ENCODE data around the gene CKMT2.

Gene CKMT2

DNA sequence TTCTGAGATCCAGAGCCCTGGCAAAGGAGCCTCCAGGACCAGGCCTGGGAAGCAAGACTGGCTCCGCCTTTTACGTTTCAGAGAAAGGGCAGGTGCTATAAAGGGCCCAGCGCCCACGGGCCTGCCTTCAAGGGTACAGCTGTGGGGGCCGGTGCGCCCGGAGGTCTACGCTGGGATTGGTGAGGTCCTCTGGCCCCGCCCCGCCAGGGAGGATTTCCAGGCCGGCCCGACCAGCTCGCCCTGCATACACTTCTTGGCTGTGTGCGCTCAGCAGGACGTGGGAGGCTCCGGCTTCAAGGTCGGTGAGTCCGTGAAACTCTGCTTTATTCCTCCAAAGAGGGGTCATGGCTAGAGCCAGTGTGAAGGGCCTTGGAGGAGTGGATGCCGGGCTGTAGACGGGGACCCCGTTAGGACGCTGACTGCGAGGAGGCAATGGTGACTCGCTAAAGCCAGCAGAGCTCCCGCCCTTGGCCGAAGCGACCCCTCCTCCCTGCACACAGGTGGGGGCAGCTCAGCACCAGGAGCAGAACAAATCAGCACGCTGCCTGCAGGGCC is at the start of gene CKMT2:
TSS of gene CKMT2 (plus strand) at position 243 of the 555 bp plus-strand sequence. CDS start 17,811 bp downstream, outside the sequence.
- Mint-ChIP-seq H3K9me3 (no peaks in the 10 kb centered on the region), H3K4me3 (no peak within 1 kb of the TSS), H3K27me3 (no peaks in the 10 kb centered on the region), H3K36me3 (peaks cover 2% of the 10 kb centered on the region), H3K4me1 (no peaks in the 10 kb centered on the region), H3K27ac (no peak within 1 kb of the TSS)
- no peak for ATAC-seq (ENCODE audit: low read depth)
- DNase-seq (ENCODE audit: low spot score in 2 of 2): no peak

DNA sequence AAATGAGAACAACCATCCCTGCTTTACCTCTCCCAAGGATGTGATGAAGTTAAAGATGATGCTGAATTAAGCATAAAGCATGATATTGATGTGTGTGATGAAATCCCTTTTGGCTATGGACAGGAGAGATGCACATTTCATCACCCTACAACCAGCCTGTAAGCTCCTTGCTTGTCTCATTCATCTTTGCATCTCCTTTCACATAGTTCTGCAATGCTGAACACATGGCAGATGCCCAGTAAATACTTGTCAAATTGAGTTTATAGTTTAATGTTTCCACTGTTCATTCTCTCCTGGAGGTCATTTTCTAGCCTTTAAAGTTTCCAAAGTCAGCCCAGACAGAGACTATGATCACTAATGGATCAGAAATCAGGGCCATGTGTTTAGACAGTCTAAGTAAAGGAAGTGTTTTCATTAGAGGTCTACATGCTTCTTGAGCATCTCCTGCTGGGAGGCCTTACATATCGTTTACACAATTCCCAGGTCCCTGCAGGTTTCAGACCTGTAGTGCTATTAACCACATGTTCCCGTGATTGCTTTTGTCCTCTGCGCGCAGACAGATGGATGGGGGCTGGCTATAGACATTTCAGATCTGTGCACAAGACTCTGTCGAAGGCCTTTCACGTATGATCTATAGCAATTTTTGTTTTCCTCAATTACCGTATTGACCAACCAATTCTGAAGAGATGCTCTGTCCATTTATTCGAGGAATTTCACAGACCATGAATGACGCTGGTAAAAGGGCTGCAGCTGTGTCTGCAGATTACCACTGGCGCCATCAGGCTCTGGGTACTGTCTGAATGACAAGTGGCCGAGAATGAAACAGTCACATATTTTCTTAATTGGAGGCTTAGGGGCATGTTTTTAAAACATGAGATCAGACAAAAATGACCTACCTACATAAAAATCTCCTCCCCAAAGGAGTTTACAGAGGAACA is 49.0 kb upstream of the CKMT2 start:
- H3K4me1 Mint-ChIP-seq: peaks cover 9% of the 10 kb centered on the region
- DNase-seq (ENCODE audit: low spot score in 2 of 2) (no peak), ATAC-seq (ENCODE audit: low read depth) (no peak)
- H3K4me3 Mint-ChIP-seq: no peak overlapping the region
- no peaks in the 10 kb centered on the region for H3K36me3 Mint-ChIP-seq
- no peaks in the 10 kb centered on the region for H3K9me3 Mint-ChIP-seq
- no peak overlapping the region for H3K27ac Mint-ChIP-seq
- H3K27me3 Mint-ChIP-seq: no peaks in the 10 kb centered on the region

DNA sequence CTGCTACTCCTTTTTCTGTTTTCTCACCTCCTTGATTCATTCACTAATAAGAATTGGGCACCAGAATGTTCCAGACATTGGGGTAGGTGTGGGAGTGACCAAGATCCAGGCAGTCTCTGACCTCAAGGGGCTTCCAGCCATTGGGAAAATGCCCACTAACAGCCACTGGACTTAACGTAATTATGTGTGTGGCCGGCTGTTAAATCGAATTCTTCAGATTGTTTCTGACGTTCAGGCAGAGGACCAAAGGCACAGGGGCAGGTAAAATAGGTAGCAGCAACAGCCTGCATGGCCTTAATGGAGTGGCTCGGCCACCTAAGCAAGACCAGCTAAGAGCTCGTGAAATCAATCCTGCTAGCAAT is 48.4 kb upstream of the CKMT2 start:
- DNase-seq (ENCODE audit: low spot score in 2 of 2): no peak
- Mint-ChIP-seq H3K27me3 (no peaks in the 10 kb centered on the region), H3K4me3 (no peak overlapping the region), H3K4me1 (peaks cover 9% of the 10 kb centered on the region), H3K27ac (no peak overlapping the region), H3K36me3 (no peaks in the 10 kb centered on the region), H3K9me3 (no peaks in the 10 kb centered on the region)
- ATAC-seq (ENCODE audit: low read depth): no peak

DNA sequence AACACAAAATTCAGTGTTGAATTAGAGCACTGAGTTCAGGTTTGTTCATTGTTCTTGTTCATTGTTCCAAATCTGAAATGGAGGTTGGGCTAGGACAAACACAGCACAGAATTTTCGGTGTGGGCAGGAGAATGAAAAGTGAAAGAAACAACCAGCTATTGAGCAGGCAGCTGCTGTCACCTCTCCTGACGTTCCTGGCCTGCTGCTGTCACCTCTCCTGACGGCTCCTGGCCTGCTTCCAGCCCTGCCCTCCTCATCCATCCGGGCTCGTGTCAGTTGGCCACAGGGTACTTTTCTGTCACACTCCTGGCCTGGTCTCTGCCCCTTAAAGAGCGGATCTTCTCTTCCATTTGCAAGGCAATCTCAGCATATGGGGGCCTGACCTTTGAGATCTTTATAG is 45.2 kb upstream of the CKMT2 start:
- no peak overlapping the region for H3K27ac Mint-ChIP-seq
- no peaks in the 10 kb centered on the region for H3K9me3 Mint-ChIP-seq
- H3K4me1 Mint-ChIP-seq: peaks cover 1% of the 10 kb centered on the region
- no peak for DNase-seq (ENCODE audit: low spot score in 2 of 2)
- no peaks in the 10 kb centered on the region for H3K36me3 Mint-ChIP-seq
- H3K27me3 Mint-ChIP-seq: peaks cover 5% of the 10 kb centered on the region
- no peak overlapping the region for H3K4me3 Mint-ChIP-seq
- no peak for ATAC-seq (ENCODE audit: low read depth)

DNA sequence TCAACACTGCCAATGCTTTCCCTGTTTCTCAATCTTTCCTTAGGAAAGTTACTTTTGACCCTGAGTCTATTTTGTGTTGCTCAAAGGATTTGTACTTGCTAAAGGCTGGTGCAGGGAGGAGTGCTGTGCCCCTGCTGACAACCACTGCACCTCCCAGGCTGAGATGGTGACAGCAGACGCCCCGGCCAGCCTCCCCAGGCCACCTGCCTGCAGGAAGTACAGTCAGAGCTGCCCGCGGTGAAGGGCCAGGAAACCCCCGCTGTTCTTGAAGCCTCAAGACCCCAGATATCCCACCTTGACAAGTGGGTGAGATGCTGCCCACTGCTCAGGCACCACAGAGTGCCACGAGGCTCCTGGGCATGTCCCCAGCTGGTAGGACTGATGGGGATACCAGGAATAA is 44.2 kb upstream of the CKMT2 start:
- DNase-seq (ENCODE audit: low spot score in 2 of 2) (no peak), ATAC-seq (ENCODE audit: low read depth) (no peak)
- Mint-ChIP-seq H3K27me3 (peaks cover 5% of the 10 kb centered on the region), H3K36me3 (no peaks in the 10 kb centered on the region), H3K4me3 (no peak overlapping the region), H3K9me3 (no peaks in the 10 kb centered on the region), H3K27ac (no peak overlapping the region), H3K4me1 (peaks cover 3% of the 10 kb centered on the region)

DNA sequence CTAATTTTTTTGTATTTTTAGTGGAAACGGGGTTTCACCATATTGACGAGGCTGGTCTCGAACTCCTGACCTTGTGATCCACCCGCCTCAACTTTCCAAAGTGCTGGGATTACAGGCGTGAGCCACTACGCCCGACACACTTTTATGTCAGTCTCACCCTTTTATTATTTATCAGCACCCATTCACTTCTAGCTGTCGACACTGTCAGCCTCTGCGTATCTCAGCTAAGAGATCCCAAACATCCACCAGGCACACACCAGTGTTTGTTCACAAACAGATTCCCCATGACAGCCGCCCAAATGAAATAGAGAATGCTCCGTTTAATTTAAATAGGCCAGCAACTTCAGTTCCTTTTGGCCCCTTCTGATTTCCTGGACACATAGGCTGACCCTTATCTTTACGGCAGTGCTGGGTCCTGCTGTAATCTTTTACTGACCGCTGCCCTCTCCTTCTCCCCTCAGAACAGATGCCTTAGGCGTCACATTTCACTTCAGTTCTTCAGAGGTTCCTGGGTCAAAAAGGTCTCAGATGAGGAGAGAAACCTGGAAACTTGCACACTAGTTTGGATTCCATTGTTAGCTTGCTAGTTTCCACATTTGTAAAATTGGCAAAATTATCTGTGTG is 43.1 kb upstream of the CKMT2 start:
- no peaks in the 10 kb centered on the region for H3K36me3 Mint-ChIP-seq
- peaks cover 7% of the 10 kb centered on the region for H3K27me3 Mint-ChIP-seq
- H3K4me3 Mint-ChIP-seq: no peak overlapping the region

DNA sequence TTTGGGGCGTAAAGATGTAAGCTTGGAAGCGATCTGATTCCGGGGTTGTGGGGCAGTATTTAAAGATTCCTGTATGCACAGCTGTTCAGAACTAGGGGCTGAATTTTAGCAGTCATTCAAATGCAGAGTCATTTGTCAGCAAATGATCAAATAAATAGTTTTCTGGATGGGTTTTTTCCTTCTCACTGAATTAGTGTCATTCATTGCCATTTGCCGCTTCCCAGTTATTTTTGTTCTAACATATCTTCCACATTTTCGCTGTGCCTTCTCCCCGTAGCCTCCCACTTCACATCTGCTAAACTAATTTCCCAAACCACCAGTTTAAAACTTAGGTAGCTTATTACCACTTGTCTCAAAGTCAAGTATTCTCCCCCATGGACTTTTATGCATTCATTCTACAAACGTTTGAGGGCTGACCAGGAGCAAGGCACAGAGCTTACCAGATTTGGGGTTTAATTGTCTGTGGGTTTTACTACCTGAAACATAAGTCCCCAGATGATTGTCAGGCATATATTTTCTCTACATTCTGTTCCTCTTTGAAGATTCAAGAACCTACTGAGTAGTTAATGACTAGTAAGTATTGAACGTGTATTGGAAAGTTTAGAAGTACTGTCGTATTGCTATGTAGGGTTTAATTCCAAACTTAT is 41.3 kb upstream of the CKMT2 start:
- no peaks in the 10 kb centered on the region for H3K36me3 Mint-ChIP-seq
- H3K4me3 Mint-ChIP-seq: no peak overlapping the region
- no peak for ATAC-seq (ENCODE audit: low read depth)
- H3K27ac Mint-ChIP-seq: no peak overlapping the region
- H3K27me3 Mint-ChIP-seq: peaks cover 7% of the 10 kb centered on the region
- peaks cover 5% of the 10 kb centered on the region for H3K4me1 Mint-ChIP-seq
- DNase-seq (ENCODE audit: low spot score in 2 of 2): no peak
- H3K9me3 Mint-ChIP-seq: no peaks in the 10 kb centered on the region

More for the DNA sequence above, 43.1 kb upstream of the CKMT2 start:
- Mint-ChIP-seq H3K27ac (no peak overlapping the region), H3K4me1 (peaks cover 4% of the 10 kb centered on the region), H3K9me3 (no peaks in the 10 kb centered on the region)
- no peak for ATAC-seq (ENCODE audit: low read depth)
- DNase-seq (ENCODE audit: low spot score in 2 of 2): no peak

DNA sequence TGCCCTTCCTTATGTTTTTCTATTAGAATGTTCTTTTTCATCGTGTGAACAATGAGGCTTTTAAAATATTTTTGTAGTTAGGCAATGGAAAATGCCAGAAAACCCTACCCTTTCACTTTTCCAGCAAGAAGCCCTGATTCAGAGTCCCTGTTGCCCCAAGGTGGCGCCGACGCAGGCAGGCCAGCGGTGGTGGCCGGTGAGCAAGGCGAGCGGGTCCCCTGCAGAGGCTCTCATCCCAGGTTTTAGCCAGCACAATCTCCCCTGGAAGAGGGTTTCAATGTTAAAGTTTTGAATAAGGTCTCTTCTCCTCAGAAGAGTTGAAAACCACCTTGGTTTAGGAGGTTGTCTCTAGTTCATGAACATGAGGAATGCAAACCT is 40.8 kb upstream of the CKMT2 start:
- H3K36me3 Mint-ChIP-seq: no peaks in the 10 kb centered on the region
- ATAC-seq (ENCODE audit: low read depth): no peak
- H3K27me3 Mint-ChIP-seq: peaks cover 7% of the 10 kb centered on the region
- H3K4me1 Mint-ChIP-seq: peaks cover 5% of the 10 kb centered on the region
- DNase-seq (ENCODE audit: low spot score in 2 of 2): no peak
- H3K9me3 Mint-ChIP-seq: no peaks in the 10 kb centered on the region
- H3K27ac Mint-ChIP-seq: no peak overlapping the region
- no peak overlapping the region for H3K4me3 Mint-ChIP-seq

DNA sequence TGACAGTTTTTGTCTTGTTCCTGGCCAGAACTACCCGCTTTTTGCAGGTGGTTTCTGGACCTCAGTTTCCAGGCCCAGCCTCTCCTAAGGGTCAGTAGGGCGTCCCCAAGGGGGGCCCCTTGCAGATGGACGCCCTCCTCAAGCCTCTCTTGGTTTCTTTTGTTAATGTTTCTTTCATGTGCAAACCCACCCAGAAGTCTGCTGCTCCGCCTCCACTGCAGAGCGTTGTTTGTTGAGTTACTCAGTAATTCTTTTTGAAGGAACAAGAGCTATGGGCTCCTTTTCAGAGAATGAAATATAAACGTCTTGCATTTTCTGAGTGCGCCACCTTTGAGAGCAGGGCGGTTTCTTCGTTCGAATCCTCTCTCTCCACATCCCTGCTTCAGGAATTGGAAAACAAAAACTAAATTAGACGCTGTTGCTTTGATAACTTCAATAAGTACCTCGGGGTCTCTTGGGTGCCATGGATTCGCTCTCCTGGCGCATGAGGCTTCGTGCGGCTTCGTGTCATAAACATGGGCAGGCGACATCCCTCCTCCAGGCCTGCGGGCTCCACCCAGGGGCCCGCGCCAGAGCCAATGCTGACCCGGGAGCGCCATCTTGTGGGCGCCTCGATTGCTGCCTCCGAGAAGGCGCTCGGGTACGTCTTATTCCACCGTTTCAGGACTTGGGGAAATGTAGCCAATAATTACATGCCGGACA is 38.3 kb upstream of the CKMT2 start:
- Mint-ChIP-seq H3K27ac (no peak overlapping the region), H3K4me1 (peaks cover 5% of the 10 kb centered on the region), H3K27me3 (peaks cover 7% of the 10 kb centered on the region), H3K36me3 (no peaks in the 10 kb centered on the region), H3K4me3 (no peak overlapping the region), H3K9me3 (no peaks in the 10 kb centered on the region)
- ATAC-seq (ENCODE audit: low read depth) (peak; percentile 89), DNase-seq (ENCODE audit: low spot score in 2 of 2) (peak; percentile 57 to 77)

DNA sequence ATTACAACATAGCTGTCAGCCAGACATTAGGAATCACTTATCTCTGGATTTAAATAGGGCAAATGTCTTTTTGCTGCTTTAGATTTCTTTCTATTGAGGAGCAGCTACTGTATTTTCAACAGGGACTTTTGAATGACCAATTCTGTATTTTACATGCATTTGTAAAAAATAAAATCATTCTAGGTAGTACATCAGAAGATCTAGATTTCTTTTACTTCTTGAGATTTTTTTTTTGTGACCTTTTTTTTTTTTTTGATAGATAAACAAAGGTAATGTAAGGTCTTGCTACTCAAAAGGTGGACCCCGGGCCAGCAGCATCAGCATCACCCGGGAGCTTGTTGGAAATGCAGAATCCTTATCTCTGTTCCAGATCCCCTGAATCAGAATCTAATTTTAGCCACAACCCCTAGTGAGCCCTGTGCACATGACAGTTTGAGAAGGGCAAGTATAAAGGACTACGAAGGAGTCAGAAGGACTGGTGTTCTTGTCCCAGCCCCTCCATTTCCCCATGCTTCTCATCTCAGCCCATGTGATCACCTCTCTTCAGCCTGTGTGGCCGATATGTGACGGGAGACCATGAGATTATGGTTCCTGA is 37.7 kb upstream of the CKMT2 start:
- Mint-ChIP-seq H3K4me1 (peaks cover 5% of the 10 kb centered on the region), H3K27me3 (peaks cover 6% of the 10 kb centered on the region), H3K36me3 (no peaks in the 10 kb centered on the region), H3K27ac (no peak overlapping the region), H3K9me3 (no peaks in the 10 kb centered on the region), H3K4me3 (no peak overlapping the region)
- ATAC-seq (ENCODE audit: low read depth) (no peak), DNase-seq (ENCODE audit: low spot score in 2 of 2) (no peak)

DNA sequence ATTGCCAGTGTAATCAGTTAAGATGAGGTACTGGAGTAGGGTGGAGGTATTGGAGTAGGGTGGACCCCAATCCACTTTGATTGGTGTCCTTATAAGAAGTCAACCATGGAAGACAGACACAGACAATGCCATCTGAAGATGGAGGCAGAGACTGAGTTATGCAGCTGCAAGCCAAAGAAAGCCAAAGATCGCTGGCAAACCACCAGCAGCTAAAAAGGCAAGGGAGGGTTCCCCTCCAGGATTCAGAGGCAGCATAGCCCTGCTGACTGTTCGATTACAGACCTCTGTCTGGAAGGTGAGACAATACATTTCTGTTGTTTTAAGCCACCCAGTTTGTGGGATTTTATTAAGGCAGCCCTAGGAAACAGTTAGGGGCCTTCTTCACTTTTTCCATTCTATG is 30.5 kb upstream of the CKMT2 start:
- Mint-ChIP-seq H3K27me3 (peaks cover 2% of the 10 kb centered on the region), H3K4me1 (no peaks in the 10 kb centered on the region), H3K4me3 (no peak overlapping the region), H3K27ac (no peak overlapping the region), H3K36me3 (no peaks in the 10 kb centered on the region), H3K9me3 (no peaks in the 10 kb centered on the region)
- DNase-seq (ENCODE audit: low spot score in 2 of 2): no peak
- no peak for ATAC-seq (ENCODE audit: low read depth)

DNA sequence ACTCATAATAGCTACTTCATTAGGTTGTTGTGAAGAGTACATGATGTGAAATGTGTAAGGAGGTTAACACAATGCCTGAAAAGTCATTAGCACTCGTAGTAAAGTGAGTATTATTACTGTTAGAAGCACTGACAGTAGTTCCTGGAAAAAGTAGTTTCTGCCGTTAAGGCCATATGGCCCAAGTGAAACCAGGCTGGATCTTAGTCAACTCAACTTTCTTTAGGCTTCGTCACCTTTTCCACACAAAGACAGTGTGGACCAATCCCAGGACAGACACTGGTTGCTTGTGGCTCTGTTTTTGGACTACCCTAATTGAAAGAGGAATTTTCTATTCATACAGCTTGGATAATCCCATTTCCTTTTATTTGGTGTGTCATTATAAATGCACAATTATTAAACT is 29.4 kb upstream of the CKMT2 start:
- no peak for ATAC-seq (ENCODE audit: low read depth)
- no peaks in the 10 kb centered on the region for H3K36me3 Mint-ChIP-seq

DNA sequence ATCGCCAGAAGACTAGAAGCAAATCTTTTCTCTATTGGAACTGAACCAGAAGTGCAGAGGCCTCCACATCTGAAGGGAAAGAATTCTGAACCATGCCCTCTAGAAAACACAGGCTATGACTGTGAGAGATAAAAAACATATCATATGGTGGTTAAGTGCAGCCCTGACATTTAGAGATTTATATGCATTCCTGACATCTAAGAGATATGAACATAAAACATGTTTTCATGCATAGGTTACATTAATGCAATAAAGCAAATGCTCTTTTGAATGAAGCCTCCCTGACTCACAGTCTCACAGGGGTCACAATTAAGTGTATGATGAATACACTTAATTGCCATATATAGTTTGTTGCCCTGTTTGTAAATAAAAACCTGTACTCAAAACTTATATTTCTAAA is 28.9 kb upstream of the CKMT2 start:
- Mint-ChIP-seq H3K27me3 (peaks cover 2% of the 10 kb centered on the region), H3K36me3 (no peaks in the 10 kb centered on the region), H3K27ac (no peak overlapping the region), H3K9me3 (no peaks in the 10 kb centered on the region), H3K4me3 (no peak overlapping the region), H3K4me1 (no peaks in the 10 kb centered on the region)
- ATAC-seq (ENCODE audit: low read depth) (no peak), DNase-seq (ENCODE audit: low spot score in 2 of 2) (no peak)

More for the DNA sequence above, 29.4 kb upstream of the CKMT2 start:
- peaks cover 2% of the 10 kb centered on the region for H3K27me3 Mint-ChIP-seq
- DNase-seq (ENCODE audit: low spot score in 2 of 2): no peak
- no peaks in the 10 kb centered on the region for H3K9me3 Mint-ChIP-seq
- no peak overlapping the region for H3K27ac Mint-ChIP-seq
- H3K4me1 Mint-ChIP-seq: no peaks in the 10 kb centered on the region
- H3K4me3 Mint-ChIP-seq: no peak overlapping the region
